SH-SY5Y (cell line): Measurements from ENCODE around the gene RGS17.

Source experiments
- GATA2 ChIP-seq: IDR thresholded peaks from 2 replicates; pipeline ENCODE4 v1.6.1; 2011; ENCODE audit warnings: mild to moderate bottlenecking, low read depth, low read length
- GATA3 ChIP-seq: IDR thresholded peaks from 2 replicates; pipeline ENCODE4 v1.6.1; 2011; ENCODE audit warnings: low read depth, mild to moderate bottlenecking, low read length, moderate library complexity

GRCh38 chr6:153084393-153084792 lies 46.7 kb downstream of the RGS17 start:
- TF ChIP-seq GATA2 (no peak), GATA3 (no peak)
